HG03060 (cell line): ENCODE data around the gene SELENON.
"Not testable (repeated sequence)": the region's sequence is repeated elsewhere in the genome, so short reads cannot be mapped to it uniquely, and the experiment has no call there.

Source experiments
- ATAC-seq: cut with Tn5 transposase; IDR thresholded peaks from one replicate; pipeline ENCODE4 v1.9.1; 2021; ENCODE audit warnings: low read depth, moderate number of reproducible peaks; ENCODE audit not compliant: unreplicated experiment

The SELENON gene

DNA sequence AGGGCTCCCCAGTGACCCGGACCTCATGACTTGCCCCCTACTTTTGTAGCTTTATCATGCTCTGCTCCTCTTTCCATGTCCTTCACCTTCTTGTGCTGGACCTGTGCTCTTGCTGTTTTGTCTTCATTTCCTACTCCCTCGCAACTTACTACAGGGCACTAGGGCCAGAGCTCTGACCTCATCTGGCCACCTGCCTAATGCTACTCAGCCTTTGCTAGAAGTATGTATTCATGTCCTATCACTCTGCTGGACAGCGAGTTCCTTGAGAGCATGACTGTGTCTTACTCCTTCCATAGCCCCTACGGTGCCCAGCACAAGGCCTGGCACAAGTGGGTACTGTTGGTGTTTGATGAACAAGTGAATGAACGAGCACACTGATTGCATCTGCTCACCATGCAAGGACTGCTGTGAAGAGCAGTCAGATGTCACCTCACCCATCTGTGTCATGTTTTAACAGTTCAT, 21.7 kb downstream of the SELENON start:
- no peak for ATAC-seq

DNA sequence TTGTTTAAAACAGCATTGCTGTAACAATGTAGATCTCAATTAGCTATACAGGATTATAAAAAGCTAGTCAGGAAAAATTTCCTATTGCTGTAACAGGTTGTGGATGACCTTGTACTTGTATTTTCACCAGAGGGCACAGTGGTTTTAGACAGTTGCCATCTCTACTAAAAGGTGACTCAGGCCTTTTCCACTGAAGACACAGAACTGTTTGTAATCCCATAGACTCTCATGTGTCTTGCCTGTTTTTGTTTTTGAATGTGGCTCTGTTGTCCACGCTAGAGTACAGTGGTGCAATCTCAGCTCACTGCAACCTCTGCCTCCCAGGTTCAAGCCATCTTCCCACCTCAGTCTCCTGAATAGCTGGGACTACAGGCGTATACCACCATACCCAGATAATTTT, 25.6 kb downstream of the SELENON start:
- ATAC-seq = no peak

- no peak for ATAC-seq
Observed at GRCh38 chr1:25826571-25826970, 26.6 kb downstream of the SELENON start.

DNA sequence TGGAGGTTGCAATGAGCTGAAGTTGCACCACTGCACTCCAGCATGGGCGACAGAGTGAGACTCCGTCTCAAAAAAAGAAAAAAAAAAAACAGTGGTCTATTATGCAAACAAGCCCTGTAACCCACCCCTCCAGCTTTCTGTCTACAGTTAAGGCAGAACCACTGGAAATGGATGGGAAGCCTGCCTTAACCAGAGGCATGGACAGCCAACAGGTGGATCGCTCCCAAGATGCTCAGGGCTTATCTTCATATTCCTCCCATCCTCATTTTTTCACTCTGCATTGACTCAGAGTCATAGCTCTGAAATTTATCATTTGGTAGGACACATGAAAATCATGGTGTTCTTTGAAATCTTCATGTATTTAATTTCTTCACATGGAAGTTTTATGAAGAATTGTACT, 28.5 kb downstream of the SELENON start:
- no peak for ATAC-seq

DNA sequence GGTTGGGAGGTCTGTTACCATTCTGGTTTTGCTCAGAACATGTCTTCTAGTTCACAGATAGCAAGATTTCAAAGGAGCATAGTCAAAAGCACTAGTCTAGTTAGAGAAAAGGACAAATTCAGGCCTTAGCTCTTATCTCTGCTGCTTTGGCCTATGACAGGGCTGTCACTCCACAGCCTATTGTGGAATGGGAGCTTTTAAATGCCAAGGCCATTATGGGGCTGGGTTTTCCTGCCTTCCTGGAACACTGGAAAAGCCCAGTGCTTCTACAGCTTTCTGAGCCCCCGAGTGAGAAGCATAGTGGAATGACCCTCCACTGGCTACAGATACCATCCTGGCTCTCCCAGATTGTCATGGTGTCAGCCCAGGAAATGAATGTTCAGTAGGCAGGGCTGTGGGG, 29.1 kb downstream of the SELENON start:
- no peak for ATAC-seq

DNA sequence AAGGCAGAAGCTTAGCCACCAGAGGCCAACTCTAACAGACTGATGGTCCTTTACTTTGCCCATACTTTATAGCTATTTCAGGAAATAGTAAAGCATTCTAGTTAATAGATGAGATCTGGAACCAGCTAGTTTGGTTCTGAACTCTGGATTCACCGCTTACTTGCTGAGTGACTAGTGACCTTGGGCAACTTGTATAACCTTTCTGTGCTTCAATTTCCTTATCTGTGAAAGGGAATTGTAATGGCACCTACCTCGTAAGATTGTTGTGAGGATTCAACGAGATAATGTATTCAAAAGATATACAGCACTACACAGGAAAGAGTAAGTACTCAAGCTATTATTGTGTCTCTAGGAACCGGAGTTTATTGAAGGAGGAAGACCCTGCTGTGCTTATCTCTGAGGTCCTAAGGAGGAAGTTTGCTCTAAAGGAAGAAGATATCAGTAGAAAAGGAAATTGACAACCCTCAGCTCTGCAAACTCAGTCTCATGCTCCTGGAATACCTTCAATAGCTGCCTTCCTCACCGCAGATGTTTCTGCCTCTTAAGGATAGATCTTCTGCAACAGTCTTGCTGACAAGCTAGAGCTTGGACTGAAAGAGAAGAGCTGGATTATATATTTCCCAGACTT, 31.7 kb downstream of the SELENON start:
- ATAC-seq = no peak

DNA sequence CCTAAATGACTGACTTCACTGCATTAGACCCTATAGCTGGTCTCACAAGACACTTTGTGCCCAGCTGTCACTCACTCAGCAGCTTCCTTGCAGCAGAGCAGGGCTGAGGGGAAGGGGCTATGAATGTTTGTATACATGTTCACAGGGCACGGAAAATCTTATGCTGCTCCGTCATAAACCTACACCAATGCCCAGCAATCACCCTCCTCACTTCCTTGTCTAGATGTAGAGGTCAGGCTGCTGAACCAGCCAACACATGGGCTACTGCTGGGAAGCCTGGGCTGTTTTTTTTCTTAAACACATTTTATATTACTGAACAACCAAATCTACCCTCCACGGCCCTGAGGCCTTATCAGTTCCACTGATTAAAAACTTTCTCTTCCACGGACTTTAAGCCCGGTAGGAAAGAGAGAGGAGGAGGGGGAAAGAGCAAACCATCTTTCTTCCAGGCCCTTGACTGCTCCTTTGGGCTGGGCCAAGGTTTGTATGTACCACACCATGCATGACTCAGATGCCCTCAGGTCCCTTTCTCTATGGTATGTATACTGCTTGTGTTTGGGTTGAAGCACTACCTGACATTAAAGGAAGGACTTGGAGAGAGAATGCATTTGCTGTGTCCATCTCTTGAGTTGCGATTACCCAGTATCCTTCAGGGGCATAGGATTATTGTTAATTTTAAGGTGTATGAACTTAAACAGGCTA, 32.5 kb downstream of the SELENON start:
- ATAC-seq = no peak

DNA sequence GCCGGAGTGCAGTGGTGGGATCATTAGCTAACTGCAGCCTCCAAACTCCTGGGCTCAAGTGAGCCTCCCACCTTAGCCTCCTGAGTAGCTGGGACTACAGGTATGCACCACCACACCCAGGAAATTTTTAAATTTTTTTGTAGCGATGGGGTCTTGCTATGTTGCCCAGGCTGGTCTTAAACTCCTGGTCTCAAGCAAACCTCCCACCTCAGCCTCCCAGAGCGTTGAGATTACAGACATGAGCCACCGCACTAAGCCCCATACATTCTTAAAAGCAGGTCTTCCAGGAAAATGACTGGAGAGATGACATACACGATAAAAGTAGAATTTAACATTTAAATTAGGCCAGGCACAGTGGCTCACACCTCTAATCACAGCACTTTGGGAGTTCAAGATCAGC, 33.2 kb downstream of the SELENON start:
- ATAC-seq = no peak

GRCh38 chr1:25834894-25835293, 34.9 kb downstream of the SELENON start:
- no peak for ATAC-seq

DNA sequence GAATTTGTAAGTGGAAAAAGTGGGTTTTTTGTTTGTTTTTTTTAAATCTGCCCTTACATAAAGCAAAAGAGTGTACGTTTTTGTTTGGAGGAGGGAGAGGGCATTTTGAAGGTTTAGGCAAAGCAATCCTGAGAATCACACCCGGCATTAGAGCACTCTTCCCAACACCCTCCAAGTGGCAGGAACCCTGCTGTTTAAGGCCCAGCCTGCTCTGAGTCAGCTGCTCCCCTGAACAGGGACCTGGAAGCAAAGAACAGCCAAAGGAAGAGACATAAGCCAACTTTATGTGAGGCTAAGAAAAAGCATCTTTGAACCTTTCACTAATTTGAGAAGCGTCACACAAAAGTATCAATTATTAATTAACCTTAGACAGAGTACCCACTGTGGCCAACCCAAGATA, 36.7 kb downstream of the SELENON start:
- no peak for ATAC-seq

GRCh38 chr1:25837262-25837875, 37.4 kb downstream of the SELENON start:
- ATAC-seq = no peak

GRCh38 chr1:25839808-25840207, 39.8 kb downstream of the SELENON start:
- ATAC-seq = not testable (repeated sequence)

DNA sequence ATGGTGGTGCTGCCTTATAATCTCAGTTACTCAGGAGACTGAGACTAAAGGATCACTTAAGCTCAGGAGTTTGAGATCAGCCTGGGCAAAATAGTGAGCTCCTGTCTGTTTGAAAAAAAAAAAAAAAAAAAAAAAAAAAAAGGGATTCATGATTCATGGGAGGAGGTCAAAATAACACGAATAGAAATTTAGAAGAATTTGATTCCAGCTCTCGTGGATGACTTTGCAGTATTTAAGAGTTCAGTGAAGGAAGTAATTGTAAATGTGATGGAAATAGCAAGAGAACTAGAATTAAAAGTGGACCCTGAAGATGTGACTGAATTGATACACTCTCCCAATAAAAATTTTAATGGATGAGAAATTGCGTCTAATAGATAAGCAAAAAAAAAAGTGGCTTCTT, 43.5 kb downstream of the SELENON start:
- no peak for ATAC-seq

DNA sequence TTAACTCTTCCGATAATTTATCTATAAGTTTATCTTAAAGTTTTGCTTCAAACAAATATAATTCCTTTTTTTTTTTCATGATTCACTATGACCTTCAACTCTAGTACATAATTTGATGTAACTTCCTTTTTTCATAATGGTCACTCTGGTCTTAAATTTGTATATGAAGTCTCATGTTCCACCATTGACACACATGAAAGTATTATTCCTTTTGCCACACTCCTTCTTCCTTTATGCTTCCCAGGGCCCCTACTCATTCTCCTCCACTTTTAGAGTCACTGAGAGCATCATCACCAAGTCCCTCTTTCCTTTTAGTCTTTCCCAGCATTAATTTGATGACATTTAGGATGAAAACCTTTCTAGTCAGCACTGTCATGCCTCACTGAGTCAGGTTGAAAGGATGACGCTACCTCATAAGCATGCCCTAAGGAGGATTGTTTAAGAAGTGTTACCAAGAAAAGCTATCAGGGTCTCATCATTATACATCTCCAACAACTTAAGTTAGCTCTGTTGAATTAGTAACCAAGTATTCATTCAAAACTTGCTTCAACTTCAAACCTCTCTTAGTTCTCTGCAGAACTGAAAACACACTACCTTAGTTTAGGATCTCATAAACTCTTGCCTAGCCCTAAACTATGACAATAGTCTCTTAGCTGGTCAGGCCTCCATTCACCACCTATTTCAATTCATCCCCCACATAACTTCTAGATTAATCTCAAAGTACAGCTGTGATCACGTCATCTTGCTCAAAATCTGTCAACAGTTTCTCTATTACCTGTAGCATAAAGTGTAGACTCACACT, 44.7 kb downstream of the SELENON start:
- ATAC-seq = no peak

GRCh38 chr1:25845664-25846063, 45.7 kb downstream of the SELENON start:
- no peak for ATAC-seq

GRCh38 chr1:25847929-25848328, 47.9 kb downstream of the SELENON start:
- no peak for ATAC-seq

GRCh38 chr1:25848531-25848930, 48.5 kb downstream of the SELENON start:
- no peak for ATAC-seq

DNA sequence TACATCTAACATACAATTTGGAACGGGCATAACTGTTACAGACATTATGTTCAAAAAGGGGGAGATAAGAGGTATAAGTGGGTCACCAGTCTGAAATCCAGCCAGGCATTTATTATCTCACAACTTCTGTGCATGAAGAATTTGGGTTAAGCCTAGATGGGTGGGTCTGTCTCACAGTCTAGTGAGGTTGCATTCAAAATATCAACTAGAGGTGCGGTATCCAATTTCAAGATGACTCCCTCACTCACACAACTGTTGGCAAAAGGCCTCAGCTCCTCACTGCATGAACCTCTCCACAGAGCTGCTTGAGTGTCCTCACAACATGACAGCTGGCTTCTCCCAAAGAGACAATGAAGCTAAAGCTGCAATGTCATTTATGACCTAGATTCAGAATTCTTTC, 54.6 kb downstream of the SELENON start:
- ATAC-seq = no peak

DNA sequence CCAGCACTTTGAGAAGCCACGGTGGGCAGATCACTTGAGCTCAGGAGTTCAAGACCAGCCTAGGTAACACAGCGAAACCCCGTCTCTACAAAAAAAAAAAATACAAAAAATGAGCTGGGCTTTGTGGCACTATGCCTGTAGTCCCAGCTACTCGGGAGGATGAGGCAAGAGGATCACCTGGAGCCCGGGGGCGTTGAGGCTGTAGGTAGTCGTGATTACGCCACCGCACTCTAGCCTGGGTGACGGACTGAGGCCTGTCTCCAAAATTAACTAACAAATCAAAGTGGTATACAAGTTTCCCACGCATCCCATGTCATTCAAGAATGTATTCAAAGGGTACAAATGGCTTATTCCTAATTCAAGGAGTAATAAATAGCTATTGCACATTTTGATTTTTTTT, 56.9 kb downstream of the SELENON start:
- ATAC-seq = no peak

GRCh38 chr1:25858494-25858893, 58.5 kb downstream of the SELENON start:
- ATAC-seq = no peak
